Measurements from ENCODE around the gene CYP4F22.

DNA sequence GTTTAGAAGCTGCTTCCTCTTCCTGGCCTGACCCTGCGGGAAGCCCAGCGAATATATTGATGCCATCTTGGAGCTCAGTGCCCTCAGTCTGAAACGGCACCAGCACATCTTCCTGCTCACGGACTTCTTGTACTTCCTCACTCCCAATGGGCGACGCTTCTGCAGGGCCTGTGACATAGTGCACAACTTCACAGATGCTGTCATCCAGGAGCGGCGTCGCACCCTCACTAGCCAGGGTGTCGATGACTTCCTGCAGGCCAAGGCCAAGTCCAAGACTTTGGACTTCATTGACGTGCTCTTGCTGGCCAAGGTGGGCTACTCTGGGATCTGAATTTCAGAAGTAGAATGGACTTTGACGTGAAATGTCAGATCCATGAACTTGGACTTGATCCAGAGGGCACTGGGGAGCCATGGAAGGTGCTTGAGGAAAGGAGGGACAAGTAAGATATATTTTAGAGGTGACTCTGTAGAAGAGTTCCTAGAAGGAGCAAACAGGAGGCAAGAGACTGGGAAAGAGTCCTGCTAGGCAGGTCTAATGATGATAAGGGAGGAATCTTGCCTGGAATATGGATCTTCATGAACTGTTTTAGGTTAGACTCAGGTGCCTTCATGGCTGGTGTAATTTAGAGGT, 68.3 kb downstream of the CYP4F22 start:
- TF ChIP-seq, protein P1, sequence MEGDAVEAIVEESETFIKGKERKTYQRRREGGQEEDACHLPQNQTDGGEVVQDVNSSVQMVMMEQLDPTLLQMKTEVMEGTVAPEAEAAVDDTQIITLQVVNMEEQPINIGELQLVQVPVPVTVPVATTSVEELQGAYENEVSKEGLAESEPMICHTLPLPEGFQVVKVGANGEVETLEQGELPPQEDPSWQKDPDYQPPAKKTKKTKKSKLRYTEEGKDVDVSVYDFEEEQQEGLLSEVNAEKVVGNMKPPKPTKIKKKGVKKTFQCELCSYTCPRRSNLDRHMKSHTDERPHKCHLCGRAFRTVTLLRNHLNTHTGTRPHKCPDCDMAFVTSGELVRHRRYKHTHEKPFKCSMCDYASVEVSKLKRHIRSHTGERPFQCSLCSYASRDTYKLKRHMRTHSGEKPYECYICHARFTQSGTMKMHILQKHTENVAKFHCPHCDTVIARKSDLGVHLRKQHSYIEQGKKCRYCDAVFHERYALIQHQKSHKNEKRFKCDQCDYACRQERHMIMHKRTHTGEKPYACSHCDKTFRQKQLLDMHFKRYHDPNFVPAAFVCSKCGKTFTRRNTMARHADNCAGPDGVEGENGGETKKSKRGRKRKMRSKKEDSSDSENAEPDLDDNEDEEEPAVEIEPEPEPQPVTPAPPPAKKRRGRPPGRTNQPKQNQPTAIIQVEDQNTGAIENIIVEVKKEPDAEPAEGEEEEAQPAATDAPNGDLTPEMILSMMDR (conservative IDR thresholded peaks at IDR 0.05; ENCODE audit: low read length), result no peak
- no peak for TF ChIP-seq EZH2phosphoT487 (IDR thresholded peaks at IDR 0.05; ENCODE audit: borderline replicate concordance, low read depth, low read length)
